OCI-LY7 (cell line): ENCODE results near the gene CFAP65. TPM values are rescaled to one million over a fixed set of nuclear protein-coding genes. Genes with fewer than 3 reads are reported as not detected.

ENCODE experiments used
- BruUV-seq: library from RNA; stranded (reverse); fragments of 400-500 nt; replicated peaks from 2 replicates; lab custom pipeline; 2021; lab: Mats Ljungman, UMichigan
- CTCF ChIA-PET: fragments of 300-600 bp; sonication (Branson Sonifier 250); formaldehyde crosslinking; loops from one replicate; lab custom pipeline; 2022; ENCODE audit warnings: antibody characterized with exemption; ENCODE audit not compliant: unreplicated experiment; lab: Charles Lee
- POLR2A ChIA-PET: fragments of 300-600 bp; sonication (Branson Sonifier 250); formaldehyde crosslinking; loops from one replicate; lab custom pipeline; 2022; ENCODE audit warnings: antibody characterized with exemption; lab: Charles Lee
- DNase-seq: peaks from one replicate; pipeline ENCODE4 v3.0.0-alpha.2; 2015; ENCODE audit warnings: low spot score
- H2AFZ ChIP-seq: fragments of 200-600 bp; sonication (generic), shearing (Covaris generic); 2 replicates; pipeline ENCODE4 v1.6.1; 2014; ENCODE audit warnings: mild to moderate bottlenecking, antibody characterized with exemption, low read length, moderate library complexity
- H3K27ac ChIP-seq: fragments of 200-600 bp; sonication (generic); 2 replicates; pipeline ENCODE4 v1.5.1; 2014; ENCODE audit warnings: mixed run types, low read depth, mild to moderate bottlenecking, moderate library complexity, low read length, inconsistent platforms; ENCODE audit not compliant: poor library complexity, severe bottlenecking
- H3K36me3 ChIP-seq: fragments of 200-600 bp; sonication (generic); 2 replicates; pipeline ENCODE4 v1.6.1; 2014; ENCODE audit warnings: mild to moderate bottlenecking, antibody characterized with exemption, low read length, moderate library complexity, mixed read lengths; ENCODE audit not compliant: insufficient read depth
- H3K4me1 ChIP-seq: fragments of 200-600 bp; sonication (generic); 2 replicates; pipeline ENCODE4 v1.5.1; 2014; ENCODE audit warnings: mild to moderate bottlenecking, low read length; ENCODE audit not compliant: insufficient read depth, poor library complexity, severe bottlenecking
- H3K4me2 ChIP-seq: fragments of 200-600 bp; sonication (generic); 2 replicates; pipeline ENCODE4 v1.6.1; 2014; ENCODE audit warnings: mild to moderate bottlenecking, low read length
- H3K4me3 ChIP-seq: fragments of 200-600 bp; sonication (generic); 2 replicates; pipeline ENCODE4 v1.5.1; 2014; ENCODE audit warnings: mild to moderate bottlenecking, low read depth, low read length; ENCODE audit not compliant: poor library complexity, severe bottlenecking
- H3K79me2 ChIP-seq: fragments of 200-600 bp; sonication (generic); 2 replicates; pipeline ENCODE4 v1.6.1; 2016; ENCODE audit warnings: low read depth, mild to moderate bottlenecking, low read length, moderate library complexity, mixed read lengths; ENCODE audit not compliant: insufficient read depth
- H3K9me2 ChIP-seq: fragments of 200-600 bp; sonication (generic); 2 replicates; pipeline ENCODE4 v1.6.1; 2016; ENCODE audit warnings: mild to moderate bottlenecking, low read length, mixed read lengths; ENCODE audit not compliant: insufficient read depth
- H3K9me3 ChIP-seq: fragments of 200-600 bp; sonication (generic); 2 replicates; pipeline ENCODE4 v1.6.1; 2014; ENCODE audit warnings: mild to moderate bottlenecking, mixed run types, low read length, mixed read lengths
- H4K20me1 ChIP-seq: fragments of 200-600 bp; sonication (generic); 2 replicates; pipeline ENCODE4 v1.6.1; 2014; ENCODE audit warnings: mild to moderate bottlenecking, antibody characterized with exemption, low read length, moderate library complexity, mixed read lengths; ENCODE audit not compliant: insufficient read depth
- EZH2phosphoT487 ChIP-seq: fragments of 200-600 bp; sonication (generic); IDR thresholded peaks from 2 replicates; pipeline ENCODE4 v1.6.1; 2018; ENCODE audit warnings: low read depth, borderline replicate concordance, mild to moderate bottlenecking, mixed run types, antibody characterized with exemption, low read length, moderate library complexity, mixed read lengths
- intact Hi-C: fragments of 100-400 bp; cut with micrococcal nuclease; formaldehyde crosslinking; loops from one replicate; pipeline ENCODE4 v1.10.0; 2022; ENCODE audit not compliant: unreplicated experiment
- total RNA-seq, 2 experiments: library from RNA; depleted of rRNA in 1 of 2; stranded (reverse); fragments of >200 nt in 1 of 2; shearing (Covaris generic) in 1 of 2; gene quantifications; 2 replicates each; pipeline ENCODE4 v1.2.3, GENCODE V29; 2014 to 2022
- TF ChIP-seq, protein P1 (sequence below): fragments of 200-600 bp; sonication (generic); conservative IDR thresholded peaks from 2 replicates; pipeline ENCODE4 v1.5.1; 2014; ENCODE audit warnings: mild to moderate bottlenecking, antibody characterized with exemption, low read length, moderate library complexity, mixed read lengths

The CFAP65 gene
- total RNA-seq, 2 experiments from 2014 or later: not detected

GRCh38 chr2:219022616-219023015 lies 18.7 kb downstream of the CFAP65 start:
- ChIA-PET CTCF (no interaction called here), POLR2A (no interaction called here)

DNA sequence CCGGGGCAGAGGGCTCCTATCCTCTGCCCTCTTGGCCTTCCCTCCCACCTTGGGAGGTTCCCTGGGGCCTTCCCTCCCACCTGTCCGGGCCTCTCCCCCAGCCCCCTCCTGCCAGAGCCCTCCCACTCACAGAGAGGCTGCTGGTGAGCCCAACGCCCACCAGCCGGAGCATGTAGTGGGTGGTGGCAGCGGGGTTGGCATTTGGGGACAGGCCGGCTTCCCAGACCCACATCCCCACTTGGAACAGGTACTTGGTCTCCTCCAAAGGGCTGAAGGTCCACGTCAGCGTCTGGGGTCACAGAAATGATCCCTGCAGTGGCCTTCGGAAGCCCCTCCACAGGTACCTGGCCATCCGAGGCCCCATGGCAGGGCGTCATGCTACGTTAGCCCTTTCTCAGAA lies 19.3 kb downstream of the CFAP65 start:
- no TSS peak for BruUV-seq
- no peaks in the 10 kb centered on the region for H4K20me1 ChIP-seq
- intact Hi-C loops: no loop called here
- no peaks in the 10 kb centered on the region for H3K36me3 ChIP-seq
- H3K9me3 ChIP-seq: no peaks in the 10 kb centered on the region
- CTCF ChIA-PET: no interaction called here
- H3K4me2 ChIP-seq: no peak overlapping the region
- no peaks in the 10 kb centered on the region for H3K4me1 ChIP-seq
- DNase-seq: no peak
- TF ChIP-seq, protein P1, sequence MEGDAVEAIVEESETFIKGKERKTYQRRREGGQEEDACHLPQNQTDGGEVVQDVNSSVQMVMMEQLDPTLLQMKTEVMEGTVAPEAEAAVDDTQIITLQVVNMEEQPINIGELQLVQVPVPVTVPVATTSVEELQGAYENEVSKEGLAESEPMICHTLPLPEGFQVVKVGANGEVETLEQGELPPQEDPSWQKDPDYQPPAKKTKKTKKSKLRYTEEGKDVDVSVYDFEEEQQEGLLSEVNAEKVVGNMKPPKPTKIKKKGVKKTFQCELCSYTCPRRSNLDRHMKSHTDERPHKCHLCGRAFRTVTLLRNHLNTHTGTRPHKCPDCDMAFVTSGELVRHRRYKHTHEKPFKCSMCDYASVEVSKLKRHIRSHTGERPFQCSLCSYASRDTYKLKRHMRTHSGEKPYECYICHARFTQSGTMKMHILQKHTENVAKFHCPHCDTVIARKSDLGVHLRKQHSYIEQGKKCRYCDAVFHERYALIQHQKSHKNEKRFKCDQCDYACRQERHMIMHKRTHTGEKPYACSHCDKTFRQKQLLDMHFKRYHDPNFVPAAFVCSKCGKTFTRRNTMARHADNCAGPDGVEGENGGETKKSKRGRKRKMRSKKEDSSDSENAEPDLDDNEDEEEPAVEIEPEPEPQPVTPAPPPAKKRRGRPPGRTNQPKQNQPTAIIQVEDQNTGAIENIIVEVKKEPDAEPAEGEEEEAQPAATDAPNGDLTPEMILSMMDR: no peak
- no peak for TF ChIP-seq EZH2phosphoT487
- H3K9me2 ChIP-seq: no peaks in the 10 kb centered on the region
- H3K79me2 ChIP-seq: no peaks in the 10 kb centered on the region
- no peak overlapping the region for H3K4me3 ChIP-seq
- H3K27ac ChIP-seq: no peak overlapping the region
- no peak overlapping the region for H2AFZ ChIP-seq
- POLR2A ChIA-PET: interaction anchor here (0.6 kb wide), 1 partner anchor 78 kb away, joined by 3 read pairs; no protein-coding TSS in a partner anchor

More at GRCh38 chr2:219022616-219023015, 18.7 kb downstream of the CFAP65 start:
- no TSS peak for BruUV-seq
- no peaks in the 10 kb centered on the region for H3K79me2 ChIP-seq
- DNase-seq: no peak
- H4K20me1 ChIP-seq: no peaks in the 10 kb centered on the region
- intact Hi-C loops: no loop called here
- H3K27ac ChIP-seq: no peak overlapping the region
- no peak for TF ChIP-seq EZH2phosphoT487
- TF ChIP-seq, protein P1: no peak
- H3K9me3 ChIP-seq: no peaks in the 10 kb centered on the region
- H3K9me2 ChIP-seq: no peaks in the 10 kb centered on the region
- no peaks in the 10 kb centered on the region for H3K4me1 ChIP-seq
- no peaks in the 10 kb centered on the region for H3K36me3 ChIP-seq
- no peak overlapping the region for H3K4me3 ChIP-seq
- H2AFZ ChIP-seq: no peak overlapping the region
- no peak overlapping the region for H3K4me2 ChIP-seq

DNA sequence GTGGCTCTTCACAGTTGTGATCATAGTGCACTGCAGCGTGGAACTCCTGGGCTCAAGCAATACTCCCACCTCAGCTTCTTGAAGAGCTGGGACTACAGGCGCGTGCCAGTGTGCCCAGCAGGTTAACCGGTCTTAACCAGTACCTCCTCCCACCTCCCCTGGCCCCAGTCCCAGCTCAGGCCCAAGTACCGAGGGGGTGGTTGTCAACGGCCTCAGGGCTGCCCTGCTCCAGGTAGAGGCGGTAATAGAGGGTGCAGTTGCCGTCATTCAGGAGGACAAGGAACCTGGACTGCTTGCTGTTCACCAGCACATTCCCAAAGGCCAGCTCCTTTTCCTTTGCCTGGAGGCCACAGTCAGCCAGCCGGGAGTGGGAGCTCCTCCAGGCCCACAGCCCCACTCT lies 19.7 kb downstream of the CFAP65 start:
- H2AFZ ChIP-seq: no peak overlapping the region
- H4K20me1 ChIP-seq: no peaks in the 10 kb centered on the region
- no peaks in the 10 kb centered on the region for H3K9me2 ChIP-seq
- TF ChIP-seq, protein P1: no peak
- no peak for TF ChIP-seq EZH2phosphoT487
- ChIA-PET CTCF (no interaction called here), POLR2A (interaction anchor here (0.6 kb wide), 1 partner anchor 79 kb away, joined by 3 read pairs; no protein-coding TSS in a partner anchor)
- H3K4me1 ChIP-seq: no peaks in the 10 kb centered on the region
- no peak overlapping the region for H3K4me3 ChIP-seq
- no TSS peak for BruUV-seq
- no peaks in the 10 kb centered on the region for H3K79me2 ChIP-seq
- no peak for DNase-seq
- H3K27ac ChIP-seq: no peak overlapping the region
- no peaks in the 10 kb centered on the region for H3K36me3 ChIP-seq
- H3K9me3 ChIP-seq: no peaks in the 10 kb centered on the region
- no peak overlapping the region for H3K4me2 ChIP-seq
- intact Hi-C loops: no loop called here
